ENCODE measurements around the gene RETN.

- TF ChIP-seq POLR2AphosphoS5 (IDR thresholded peaks at IDR 0.05; ENCODE audit: insufficient read depth, low read depth, low read length) (no peak), MYC (IDR thresholded peaks at IDR 0.05; ENCODE audit: low read depth, low read length) (no peak), FOS (IDR thresholded peaks at IDR 0.05; ENCODE audit: borderline replicate concordance, insufficient read depth, low read length) (no peak), CTCF (IDR thresholded peaks at IDR 0.05; ENCODE audit: extremely low read depth in 1 of 2, insufficient read depth in 1 of 2, low read depth in 1 of 2, low read length in 2 of 2) (no peak), POLR2A (IDR thresholded peaks at IDR 0.05; ENCODE audit: low read depth, low read length) (no peak), MAX (IDR thresholded peaks at IDR 0.05; ENCODE audit: insufficient read depth, insufficient read length) (no peak), EZH2 (IDR thresholded peaks at IDR 0.05; ENCODE audit: borderline replicate concordance, low read depth, low read length, severe bottlenecking) (no peak)
These were observed 18.7 kb upstream of the RETN start for GRCh38 chr19:7650148-7650547.

Measured in endothelial cell of umbilical vein (primary cell).